Measurements from ENCODE around the gene GUCY1A1.

GUCY1A1 gene

GRCh38 chr4:155696726-155697125 lies 30.1 kb downstream of the GUCY1A1 start:
- Histone ChIP-seq H3K4me2 (ENCODE audit: low read length) (no peak overlapping the region), H3K9me3 (ENCODE audit: low read length) (no peaks in the 10 kb centered on the region), H3K36me3 (ENCODE audit: insufficient read depth, low read length) (no peaks in the 10 kb centered on the region), H3K27ac (ENCODE audit: low read depth, low read length, poor library complexity, severe bottlenecking) (no peak overlapping the region), H3K27me3 (ENCODE audit: insufficient read depth, low read length) (no peaks in the 10 kb centered on the region), H3K9me2 (ENCODE audit: low read depth, low read length) (no peaks in the 10 kb centered on the region), H3K9ac (ENCODE audit: low read length) (no peak overlapping the region), H3K79me2 (ENCODE audit: insufficient read depth, low read length) (no peaks in the 10 kb centered on the region), H3K4me3 (ENCODE audit: low read depth, low read length, poor library complexity, severe bottlenecking) (no peak overlapping the region), H2AFZ (ENCODE audit: low read length) (no peak overlapping the region), H4K20me1 (ENCODE audit: insufficient read depth, low read length) (no peaks in the 10 kb centered on the region), H3K4me1 (ENCODE audit: insufficient read depth, low read length, severe bottlenecking) (no peaks in the 10 kb centered on the region), H3F3A (ENCODE audit: insufficient read depth, low read length) (no peaks in the 10 kb centered on the region)
- no peak for TF ChIP-seq EZH2 (IDR thresholded peaks at IDR 0.05; ENCODE audit: borderline replicate concordance, low read length)
- TF ChIP-seq, protein P1, sequence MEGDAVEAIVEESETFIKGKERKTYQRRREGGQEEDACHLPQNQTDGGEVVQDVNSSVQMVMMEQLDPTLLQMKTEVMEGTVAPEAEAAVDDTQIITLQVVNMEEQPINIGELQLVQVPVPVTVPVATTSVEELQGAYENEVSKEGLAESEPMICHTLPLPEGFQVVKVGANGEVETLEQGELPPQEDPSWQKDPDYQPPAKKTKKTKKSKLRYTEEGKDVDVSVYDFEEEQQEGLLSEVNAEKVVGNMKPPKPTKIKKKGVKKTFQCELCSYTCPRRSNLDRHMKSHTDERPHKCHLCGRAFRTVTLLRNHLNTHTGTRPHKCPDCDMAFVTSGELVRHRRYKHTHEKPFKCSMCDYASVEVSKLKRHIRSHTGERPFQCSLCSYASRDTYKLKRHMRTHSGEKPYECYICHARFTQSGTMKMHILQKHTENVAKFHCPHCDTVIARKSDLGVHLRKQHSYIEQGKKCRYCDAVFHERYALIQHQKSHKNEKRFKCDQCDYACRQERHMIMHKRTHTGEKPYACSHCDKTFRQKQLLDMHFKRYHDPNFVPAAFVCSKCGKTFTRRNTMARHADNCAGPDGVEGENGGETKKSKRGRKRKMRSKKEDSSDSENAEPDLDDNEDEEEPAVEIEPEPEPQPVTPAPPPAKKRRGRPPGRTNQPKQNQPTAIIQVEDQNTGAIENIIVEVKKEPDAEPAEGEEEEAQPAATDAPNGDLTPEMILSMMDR (IDR thresholded peaks at IDR 0.05; ENCODE audit: low read length) = no peak

DNA sequence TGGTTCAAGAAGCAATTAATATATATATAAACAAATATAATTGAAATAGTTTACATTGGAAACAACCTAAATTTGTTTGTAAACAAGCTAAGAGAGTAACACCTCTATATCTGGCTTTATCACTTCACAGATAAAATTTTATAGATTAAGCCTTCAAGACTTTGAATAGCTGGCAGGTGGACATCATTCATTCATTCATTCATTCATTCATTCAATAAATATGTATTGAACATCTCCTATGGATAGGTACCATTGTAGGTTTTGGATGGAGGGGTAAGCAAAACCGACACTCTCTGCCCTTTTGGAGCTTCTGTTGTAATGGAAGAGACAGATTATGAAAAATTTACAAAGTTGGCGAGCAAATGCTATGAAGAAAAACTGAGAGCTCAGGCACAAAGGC lies 35.2 kb downstream of the GUCY1A1 start:
- no peak overlapping the region for H3K4me2 ChIP-seq (ENCODE audit: low read length)
- no peaks in the 10 kb centered on the region for H3K27me3 ChIP-seq (ENCODE audit: insufficient read depth, low read length)
- no peaks in the 10 kb centered on the region for H3K4me1 ChIP-seq (ENCODE audit: insufficient read depth, low read length, severe bottlenecking)
- no peaks in the 10 kb centered on the region for H3K9me2 ChIP-seq (ENCODE audit: low read depth, low read length)
- no peaks in the 10 kb centered on the region for H3K79me2 ChIP-seq (ENCODE audit: insufficient read depth, low read length)
- no peak overlapping the region for H2AFZ ChIP-seq (ENCODE audit: low read length)
- H3K9ac ChIP-seq (ENCODE audit: low read length) = no peak overlapping the region
- no peak overlapping the region for H3K27ac ChIP-seq (ENCODE audit: low read depth, low read length, poor library complexity, severe bottlenecking)
- H3K9me3 ChIP-seq (ENCODE audit: low read length) = no peaks in the 10 kb centered on the region
- H3K36me3 ChIP-seq (ENCODE audit: insufficient read depth, low read length) = no peaks in the 10 kb centered on the region
- H4K20me1 ChIP-seq (ENCODE audit: insufficient read depth, low read length) = no peaks in the 10 kb centered on the region
- TF ChIP-seq, protein P1 (IDR thresholded peaks at IDR 0.05; ENCODE audit: low read length) = no peak
- TF ChIP-seq EZH2 (IDR thresholded peaks at IDR 0.05; ENCODE audit: borderline replicate concordance, low read length) = no peak
- no peak overlapping the region for H3K4me3 ChIP-seq (ENCODE audit: low read depth, low read length, poor library complexity, severe bottlenecking)
- no peaks in the 10 kb centered on the region for H3F3A ChIP-seq (ENCODE audit: insufficient read depth, low read length)

GRCh38 chr4:155703486-155704247 lies 37.0 kb downstream of the GUCY1A1 start:
- Histone ChIP-seq H3K4me1 (ENCODE audit: insufficient read depth, low read length, severe bottlenecking) (no peaks in the 10 kb centered on the region), H3K9me2 (ENCODE audit: low read depth, low read length) (no peaks in the 10 kb centered on the region), H2AFZ (ENCODE audit: low read length) (no peak overlapping the region), H3K79me2 (ENCODE audit: insufficient read depth, low read length) (no peaks in the 10 kb centered on the region), H3K4me2 (ENCODE audit: low read length) (no peak overlapping the region), H3K9me3 (ENCODE audit: low read length) (no peaks in the 10 kb centered on the region), H3F3A (ENCODE audit: insufficient read depth, low read length) (no peaks in the 10 kb centered on the region), H3K27ac (ENCODE audit: low read depth, low read length, poor library complexity, severe bottlenecking) (no peak overlapping the region), H3K9ac (ENCODE audit: low read length) (no peak overlapping the region), H3K27me3 (ENCODE audit: insufficient read depth, low read length) (no peaks in the 10 kb centered on the region), H3K36me3 (ENCODE audit: insufficient read depth, low read length) (no peaks in the 10 kb centered on the region), H3K4me3 (ENCODE audit: low read depth, low read length, poor library complexity, severe bottlenecking) (no peak overlapping the region), H4K20me1 (ENCODE audit: insufficient read depth, low read length) (no peaks in the 10 kb centered on the region)
- TF ChIP-seq EZH2 (IDR thresholded peaks at IDR 0.05; ENCODE audit: borderline replicate concordance, low read length) = no peak
- TF ChIP-seq, protein P1 (IDR thresholded peaks at IDR 0.05; ENCODE audit: low read length) = no peak
